Astrocyte of the cerebellum (primary cell): Measurements from ENCODE around the gene CCDC57.

ENCODE experiments used
- DNase-seq: peaks from one replicate; pipeline ENCODE4 v3.0.0-alpha.2; 2011; ENCODE audit warnings: low read depth
- H3K4me3 ChIP-seq: 2 replicates; pipeline ENCODE4 v1.5.1; 2011; ENCODE audit warnings: mild to moderate bottlenecking, low read depth, low read length, moderate library complexity
- in situ Hi-C: cut with HindIII; loops from 2 replicates; pipeline ENCODE4 v1.10.0; 2017; ENCODE audit warnings: low sequenced_read_pairs
- TF ChIP-seq, protein P1 (sequence below): IDR thresholded peaks from 2 replicates; pipeline ENCODE4 v1.5.1; 2012; ENCODE audit warnings: low read length, low read depth, moderate library complexity, mild to moderate bottlenecking; ENCODE audit errors: missing control alignments

CCDC57 gene

DNA sequence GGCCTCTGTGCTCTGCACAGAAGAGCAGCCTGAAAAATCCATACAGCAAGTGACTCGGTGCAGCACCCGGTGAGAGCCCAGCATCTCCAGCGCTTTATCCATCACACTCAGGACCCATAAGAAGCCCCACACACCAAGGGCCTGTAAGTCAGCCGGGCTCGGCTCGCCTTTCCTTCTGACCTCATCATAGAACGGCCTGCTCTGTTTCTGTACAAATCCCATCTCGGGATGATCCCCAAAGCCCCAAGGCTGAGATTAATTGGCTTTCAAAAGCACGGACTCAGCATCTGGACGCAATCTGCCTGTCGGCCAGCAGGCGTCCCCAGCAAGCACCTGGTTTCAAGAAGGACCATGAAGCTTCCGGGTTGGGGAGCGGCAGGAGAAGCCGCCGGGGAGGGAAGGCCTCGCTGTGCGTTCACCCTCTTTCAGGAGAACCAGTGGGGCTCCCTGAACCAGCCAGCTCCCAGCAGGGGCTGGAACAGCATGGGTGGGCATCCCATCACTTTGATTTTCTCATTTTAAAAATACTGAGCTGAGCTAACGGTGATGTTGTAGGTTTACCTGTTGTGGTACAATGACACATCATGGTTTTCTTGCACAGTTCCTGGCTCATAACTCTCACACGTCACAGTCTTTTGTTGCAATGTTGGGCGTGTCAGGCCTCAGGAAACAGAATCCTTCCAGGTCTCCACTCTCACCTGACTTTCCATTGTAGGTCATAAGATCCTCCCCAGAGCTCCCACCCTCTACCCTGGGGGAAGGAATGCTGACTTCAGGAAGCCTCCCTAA is 6.7 kb downstream of the CCDC57 start:
- DNase-seq, result peak; percentile 63
- TF ChIP-seq, protein P1, sequence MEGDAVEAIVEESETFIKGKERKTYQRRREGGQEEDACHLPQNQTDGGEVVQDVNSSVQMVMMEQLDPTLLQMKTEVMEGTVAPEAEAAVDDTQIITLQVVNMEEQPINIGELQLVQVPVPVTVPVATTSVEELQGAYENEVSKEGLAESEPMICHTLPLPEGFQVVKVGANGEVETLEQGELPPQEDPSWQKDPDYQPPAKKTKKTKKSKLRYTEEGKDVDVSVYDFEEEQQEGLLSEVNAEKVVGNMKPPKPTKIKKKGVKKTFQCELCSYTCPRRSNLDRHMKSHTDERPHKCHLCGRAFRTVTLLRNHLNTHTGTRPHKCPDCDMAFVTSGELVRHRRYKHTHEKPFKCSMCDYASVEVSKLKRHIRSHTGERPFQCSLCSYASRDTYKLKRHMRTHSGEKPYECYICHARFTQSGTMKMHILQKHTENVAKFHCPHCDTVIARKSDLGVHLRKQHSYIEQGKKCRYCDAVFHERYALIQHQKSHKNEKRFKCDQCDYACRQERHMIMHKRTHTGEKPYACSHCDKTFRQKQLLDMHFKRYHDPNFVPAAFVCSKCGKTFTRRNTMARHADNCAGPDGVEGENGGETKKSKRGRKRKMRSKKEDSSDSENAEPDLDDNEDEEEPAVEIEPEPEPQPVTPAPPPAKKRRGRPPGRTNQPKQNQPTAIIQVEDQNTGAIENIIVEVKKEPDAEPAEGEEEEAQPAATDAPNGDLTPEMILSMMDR, result peak; percentile 86
- no peak overlapping the region for H3K4me3 ChIP-seq
- in situ Hi-C loops, result no loop called here

- in situ Hi-C loops, result no loop called here
- no peak overlapping the region for H3K4me3 ChIP-seq
- no peak for DNase-seq
- TF ChIP-seq, protein P1, result no peak
Observed at GRCh38 chr17:82204831-82205719, 7.6 kb downstream of the CCDC57 start.

DNA sequence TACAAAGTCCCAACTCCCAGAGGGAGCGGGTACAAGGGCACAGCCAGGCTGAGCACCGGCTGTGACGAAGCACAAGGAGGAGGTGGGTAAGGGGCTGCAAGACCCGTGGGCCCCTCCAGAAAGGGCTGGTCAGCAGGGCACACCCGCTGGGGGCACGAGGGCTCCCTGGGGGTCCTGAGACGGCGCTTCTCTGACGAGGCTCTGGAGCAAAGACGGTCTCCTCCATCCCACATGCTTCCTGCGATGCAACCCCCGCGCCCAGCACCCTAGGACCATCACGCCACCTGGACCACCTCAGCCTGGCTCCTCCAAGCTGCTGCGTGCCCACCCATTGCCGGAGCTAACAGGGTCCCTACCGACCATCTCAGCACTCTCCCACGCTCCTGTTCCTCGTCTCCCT is 8.7 kb downstream of the CCDC57 start:
- no peak overlapping the region for H3K4me3 ChIP-seq
- DNase-seq, result no peak
- TF ChIP-seq, protein P1, result no peak
- in situ Hi-C loops, result no loop called here

DNA sequence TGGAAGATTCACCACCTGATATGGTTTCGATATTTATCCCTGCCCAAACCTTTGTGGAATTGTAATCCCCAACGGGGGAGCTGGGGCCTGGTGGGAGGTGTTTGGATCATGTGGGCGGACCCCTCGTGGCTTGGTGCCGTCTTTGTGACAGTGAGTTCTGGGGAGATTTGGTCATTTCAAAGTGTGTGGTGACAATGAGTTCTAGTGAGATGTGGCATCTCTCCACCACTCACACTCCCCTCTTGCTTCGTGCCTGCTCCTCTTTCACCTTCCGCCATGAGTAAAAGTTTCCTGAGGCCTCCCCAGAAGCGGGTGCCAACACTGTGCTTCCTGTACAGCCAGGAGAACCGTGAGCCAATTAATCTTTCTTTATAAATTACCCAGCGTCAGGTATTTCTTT is 9.7 kb downstream of the CCDC57 start:
- H3K4me3 ChIP-seq, result no peak overlapping the region
- in situ Hi-C loops, result no loop called here
- no peak for DNase-seq
- TF ChIP-seq, protein P1, result no peak

DNA sequence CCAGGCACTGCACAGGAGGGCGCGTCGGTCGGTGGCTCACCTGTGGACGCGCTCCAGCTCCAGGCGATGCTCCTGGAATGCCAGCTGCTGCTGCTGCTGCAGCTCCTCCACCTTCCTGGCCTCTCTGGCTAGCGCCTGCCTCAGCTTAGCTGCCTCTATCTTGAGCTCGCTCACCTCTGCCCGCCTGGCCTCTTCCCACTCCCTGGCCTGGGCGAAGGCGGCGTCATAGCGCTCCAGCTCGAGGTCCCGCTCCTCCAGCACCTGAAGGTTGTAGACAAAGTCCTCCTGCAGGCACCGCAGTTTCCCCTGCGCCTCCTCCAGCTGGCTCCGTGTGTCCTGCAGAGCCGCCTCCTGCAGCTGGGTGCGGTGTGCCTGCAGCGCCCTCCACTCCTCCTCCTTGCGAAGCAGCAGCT is 11.1 kb downstream of the CCDC57 start:
- TF ChIP-seq, protein P1, result no peak
- no peak for DNase-seq
- in situ Hi-C loops, result no loop called here
- no peak overlapping the region for H3K4me3 ChIP-seq

- in situ Hi-C loops, result no loop called here
- no peak for DNase-seq
- H3K4me3 ChIP-seq, result no peak overlapping the region
- TF ChIP-seq, protein P1, result no peak
Observed at GRCh38 chr17:82200743-82201497, 11.7 kb downstream of the CCDC57 start.
